Loucy (cell line): ENCODE results near the gene TNRC6C.

Source experiments
- EZH2phosphoT487 ChIP-seq: fragments of 200-600 bp; IDR thresholded peaks from 2 replicates; pipeline ENCODE4 v1.6.1; 2018; ENCODE audit warnings: antibody characterized with exemption, mild to moderate bottlenecking, moderate library complexity, borderline replicate concordance
- TF ChIP-seq, protein P1 (sequence below): fragments of 200-600 bp; sonication (generic); conservative IDR thresholded peaks from 2 replicates; pipeline ENCODE4 v1.5.1; 2014; ENCODE audit warnings: mild to moderate bottlenecking, antibody characterized with exemption, low read length

DNA sequence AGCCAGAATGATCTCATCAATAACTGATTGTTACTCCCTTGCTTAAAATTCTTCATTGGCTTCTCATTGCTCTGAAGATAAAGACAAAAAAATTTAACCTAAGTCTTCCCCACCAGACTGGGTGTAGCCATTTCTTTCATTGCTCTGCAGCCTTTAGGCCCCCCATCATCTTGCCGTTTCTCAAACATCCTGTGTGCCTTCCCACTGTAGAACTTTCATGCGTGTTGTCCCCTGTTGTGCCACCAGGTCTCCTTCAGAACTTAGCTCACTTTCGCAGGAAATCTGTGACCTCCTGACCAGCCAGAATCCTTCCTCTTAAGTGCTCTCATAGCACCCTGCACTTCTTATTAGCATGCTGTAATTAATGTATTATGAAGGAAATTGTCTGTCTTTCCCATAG is 31.8 kb downstream of the TNRC6C start:
- TF ChIP-seq, protein P1, sequence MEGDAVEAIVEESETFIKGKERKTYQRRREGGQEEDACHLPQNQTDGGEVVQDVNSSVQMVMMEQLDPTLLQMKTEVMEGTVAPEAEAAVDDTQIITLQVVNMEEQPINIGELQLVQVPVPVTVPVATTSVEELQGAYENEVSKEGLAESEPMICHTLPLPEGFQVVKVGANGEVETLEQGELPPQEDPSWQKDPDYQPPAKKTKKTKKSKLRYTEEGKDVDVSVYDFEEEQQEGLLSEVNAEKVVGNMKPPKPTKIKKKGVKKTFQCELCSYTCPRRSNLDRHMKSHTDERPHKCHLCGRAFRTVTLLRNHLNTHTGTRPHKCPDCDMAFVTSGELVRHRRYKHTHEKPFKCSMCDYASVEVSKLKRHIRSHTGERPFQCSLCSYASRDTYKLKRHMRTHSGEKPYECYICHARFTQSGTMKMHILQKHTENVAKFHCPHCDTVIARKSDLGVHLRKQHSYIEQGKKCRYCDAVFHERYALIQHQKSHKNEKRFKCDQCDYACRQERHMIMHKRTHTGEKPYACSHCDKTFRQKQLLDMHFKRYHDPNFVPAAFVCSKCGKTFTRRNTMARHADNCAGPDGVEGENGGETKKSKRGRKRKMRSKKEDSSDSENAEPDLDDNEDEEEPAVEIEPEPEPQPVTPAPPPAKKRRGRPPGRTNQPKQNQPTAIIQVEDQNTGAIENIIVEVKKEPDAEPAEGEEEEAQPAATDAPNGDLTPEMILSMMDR: no peak
- TF ChIP-seq EZH2phosphoT487: no peak
